ENCODE measurements around the gene HS2ST1.
"Not testable (repeated sequence)": the region's sequence is repeated elsewhere in the genome, so short reads cannot be mapped to it uniquely, and the experiment has no call there.

HS2ST1 gene

GRCh38 chr1:86926883-86927282 is 12.4 kb downstream of the HS2ST1 start:
- no peak for DNase-seq

GRCh38 chr1:86928819-86929218 is 14.4 kb downstream of the HS2ST1 start:
- no peak for DNase-seq

GRCh38 chr1:86933051-86933450 is 18.6 kb downstream of the HS2ST1 start:
- no peak for DNase-seq

GRCh38 chr1:86933562-86934377 is 19.3 kb downstream of the HS2ST1 start:
- no peak for DNase-seq

GRCh38 chr1:86938450-86938849 is 24.0 kb downstream of the HS2ST1 start:
- DNase-seq, result no peak

- DNase-seq, result no peak
Observed at GRCh38 chr1:86938855-86939254, 24.4 kb downstream of the HS2ST1 start.

- DNase-seq, result no peak
Observed at GRCh38 chr1:86939406-86939805, 25.0 kb downstream of the HS2ST1 start.

- DNase-seq, result no peak
Observed at GRCh38 chr1:86940599-86940998, 26.2 kb downstream of the HS2ST1 start.

- no peak for DNase-seq
Observed at GRCh38 chr1:86942042-86942441, 27.6 kb downstream of the HS2ST1 start.

GRCh38 chr1:86942743-86943142 is 28.3 kb downstream of the HS2ST1 start:
- DNase-seq, result no peak

- DNase-seq, result no peak
Observed at GRCh38 chr1:86948212-86948611, 33.8 kb downstream of the HS2ST1 start.

GRCh38 chr1:86950712-86951419 is 36.4 kb downstream of the HS2ST1 start:
- no peak for DNase-seq

GRCh38 chr1:86951430-86951829 is 37.0 kb downstream of the HS2ST1 start:
- no peak for DNase-seq

GRCh38 chr1:86953167-86953566 is 38.7 kb downstream of the HS2ST1 start:
- DNase-seq, result no peak

GRCh38 chr1:86955678-86956077 is 41.2 kb downstream of the HS2ST1 start:
- DNase-seq, result no peak

- no peak for DNase-seq
Observed at GRCh38 chr1:86956221-86956620, 41.8 kb downstream of the HS2ST1 start.

- no peak for DNase-seq
Observed at GRCh38 chr1:86957221-86957620, 42.8 kb downstream of the HS2ST1 start.

GRCh38 chr1:86960548-86960947 is 46.1 kb downstream of the HS2ST1 start:
- DNase-seq, result no peak

- DNase-seq, result not testable (repeated sequence)
Observed at GRCh38 chr1:86963841-86964240, 49.4 kb downstream of the HS2ST1 start.

- no peak for DNase-seq
Observed at GRCh38 chr1:86965012-86965826, 50.8 kb downstream of the HS2ST1 start.

- no peak for DNase-seq
Observed at GRCh38 chr1:86965827-86966182, 51.4 kb downstream of the HS2ST1 start.

- no peak for DNase-seq
Observed at GRCh38 chr1:86970938-86971337, 56.5 kb downstream of the HS2ST1 start.

- no peak for DNase-seq
Observed at GRCh38 chr1:86971778-86972177, 57.3 kb downstream of the HS2ST1 start.

- DNase-seq, result no peak
Observed at GRCh38 chr1:86972262-86972661, 57.8 kb downstream of the HS2ST1 start.

Data from stimulated activated CD4-positive, alpha-beta T cell treated with anti-CD3 and anti-CD28 coated beads, Interleukin-4, amount 100 ng/mL, for 1 hour (primary cell).